Activated T-cell treated with anti-CD3 and anti-CD28 coated beads for 24 hours (primary cell): ENCODE data around the gene PTPN12.
"Not testable (repeated sequence)": the region's sequence is repeated elsewhere in the genome, so short reads cannot be mapped to it uniquely, and the experiment has no call there.

Experiments used
- DNase-seq: peaks from one replicate; pipeline ENCODE4 v3.0.0-alpha.2; 2020; ENCODE audit warnings: low read depth

Gene PTPN12

DNA sequence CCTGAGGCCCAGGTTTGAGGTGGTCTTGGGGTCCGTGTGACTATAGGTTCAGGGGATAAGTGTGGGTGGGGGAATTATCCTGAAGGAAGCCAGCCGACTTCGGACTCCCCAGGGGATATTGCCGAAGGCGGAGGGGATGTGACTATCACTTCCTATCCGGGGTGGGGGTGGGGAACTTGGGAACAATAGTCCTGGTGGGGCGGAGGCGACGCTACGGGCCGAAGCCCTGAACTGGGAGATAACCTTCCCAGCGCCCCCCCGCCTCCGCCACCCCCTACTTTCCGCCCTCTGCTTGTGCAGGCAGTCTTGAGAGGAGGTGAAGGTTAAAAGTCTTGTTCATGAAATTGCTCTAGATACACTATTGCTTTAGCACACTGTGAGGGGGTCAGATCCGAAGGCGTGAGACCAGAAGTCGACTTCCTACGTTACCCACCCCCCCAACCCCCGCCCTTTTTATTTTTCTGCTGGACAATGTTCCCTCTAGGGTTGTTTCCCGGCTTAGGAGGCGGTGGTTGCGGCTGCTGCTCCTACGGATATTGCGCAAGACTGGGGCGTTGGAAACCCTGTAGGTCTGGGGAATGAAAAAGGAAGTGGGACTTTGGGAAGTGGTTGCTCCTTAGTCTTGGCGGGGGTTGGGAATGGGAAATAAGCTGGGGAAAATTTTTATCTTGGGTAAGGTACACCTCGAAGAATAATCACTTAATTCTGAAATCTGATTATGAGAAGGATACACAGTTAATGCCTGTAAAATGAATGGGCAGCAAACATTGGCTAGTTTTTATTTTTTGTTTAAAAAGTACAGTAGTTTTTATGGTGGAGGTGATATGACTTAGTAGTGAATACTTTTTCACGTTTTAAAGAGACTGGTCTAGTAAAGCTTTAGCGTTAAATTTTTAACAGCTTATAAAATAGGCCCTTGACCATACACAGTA is 1.5 kb downstream of the PTPN12 start:
- no peak for DNase-seq

DNA sequence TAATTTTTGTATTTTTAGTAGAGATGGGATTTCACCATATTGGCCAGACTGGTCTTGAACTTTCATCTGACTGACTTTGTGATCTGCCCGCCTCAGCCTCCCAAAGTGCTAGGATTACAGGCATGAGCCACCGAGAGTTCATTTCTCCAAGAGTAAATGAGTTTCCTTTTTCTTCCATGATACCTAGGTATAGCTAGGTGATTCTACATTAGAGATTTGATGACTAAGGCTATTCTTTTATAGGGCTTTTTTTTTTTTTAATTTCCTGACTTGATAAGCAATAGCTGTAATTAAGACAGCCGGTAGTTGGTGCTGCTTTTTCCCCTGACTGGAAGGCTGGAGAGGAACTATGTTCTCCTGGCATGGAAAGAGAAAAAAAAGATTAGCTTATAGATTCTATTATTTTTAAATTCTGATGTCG is 3.3 kb downstream of the PTPN12 start:
- DNase-seq = no peak

DNA sequence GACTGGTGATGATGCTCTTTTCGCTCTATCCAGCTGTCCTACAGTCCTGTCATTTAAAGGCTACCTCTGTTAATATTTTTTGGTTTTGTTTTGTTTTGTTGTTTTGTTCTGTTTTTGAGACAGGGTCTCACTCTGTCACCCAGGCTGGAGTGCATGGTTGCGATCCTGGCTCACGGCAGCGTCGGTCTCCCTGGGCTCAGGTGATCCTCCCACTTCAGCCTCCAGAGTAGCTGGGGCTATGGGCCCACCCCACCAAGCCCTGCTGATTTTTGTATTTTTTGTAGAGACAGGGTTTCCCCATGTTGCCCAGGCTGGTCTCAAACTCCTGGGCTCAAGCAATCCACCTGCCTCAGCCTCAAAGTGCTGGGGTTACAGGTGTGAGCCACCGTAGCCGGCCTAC is 3.9 kb downstream of the PTPN12 start:
- not testable (repeated sequence) for DNase-seq

DNA sequence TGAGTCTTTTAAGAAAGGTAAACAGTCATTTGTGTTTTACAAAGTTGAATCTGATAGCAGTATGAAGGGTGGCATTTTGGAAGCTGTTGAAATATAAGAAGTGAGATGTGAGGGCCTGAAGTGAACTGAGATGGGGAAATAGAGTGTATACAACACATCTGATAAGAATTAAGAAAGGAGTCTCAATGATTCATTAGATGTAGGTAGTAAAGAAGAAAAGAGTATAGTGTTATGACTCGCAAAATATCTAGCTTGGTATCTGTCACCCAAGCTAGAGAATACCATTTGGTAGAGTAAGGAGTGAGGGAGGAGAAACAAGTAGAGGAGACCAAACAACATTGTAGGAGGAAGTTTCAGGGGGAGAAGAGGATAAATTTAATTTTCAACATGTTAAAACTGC is 5.3 kb downstream of the PTPN12 start:
- DNase-seq = no peak

DNA sequence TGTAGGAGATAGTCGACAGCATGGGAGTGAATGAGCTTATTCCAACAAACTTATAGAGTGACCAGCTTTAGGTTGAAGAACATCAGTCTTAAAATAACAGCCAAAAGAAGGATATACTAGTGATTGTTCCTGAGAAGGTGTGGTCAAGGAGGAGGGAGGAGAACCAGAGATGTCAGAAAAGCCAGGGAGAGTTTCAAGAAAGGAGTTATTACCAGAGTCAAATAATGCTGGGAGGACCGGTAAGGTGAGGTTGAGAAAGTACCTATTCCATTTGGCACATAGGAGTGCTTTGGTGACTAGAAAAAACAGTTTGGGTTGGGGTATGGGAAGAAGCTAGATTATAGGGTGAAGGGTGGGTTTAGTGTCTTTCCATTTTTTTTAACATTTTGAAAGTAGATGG is 5.8 kb downstream of the PTPN12 start:
- no peak for DNase-seq

DNA sequence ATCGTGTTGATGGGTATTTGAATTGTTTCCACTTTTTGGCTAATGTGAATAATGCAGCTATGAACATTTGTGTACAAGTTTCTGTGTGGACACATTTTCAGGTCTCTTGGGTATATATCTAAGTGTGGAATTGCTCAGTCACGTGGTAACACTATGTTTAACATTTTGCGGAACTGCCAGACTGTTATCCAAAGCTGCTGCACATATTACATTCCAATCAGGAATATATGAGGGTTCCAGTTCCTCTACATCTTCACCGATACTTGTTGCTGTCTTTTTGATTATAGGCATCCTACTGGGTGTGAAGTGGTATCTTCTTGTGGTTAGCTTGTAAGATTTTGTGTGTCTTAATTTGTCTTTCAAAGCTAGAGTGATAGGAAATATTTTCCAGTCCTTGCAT is 6.8 kb downstream of the PTPN12 start:
- DNase-seq = no peak

DNA sequence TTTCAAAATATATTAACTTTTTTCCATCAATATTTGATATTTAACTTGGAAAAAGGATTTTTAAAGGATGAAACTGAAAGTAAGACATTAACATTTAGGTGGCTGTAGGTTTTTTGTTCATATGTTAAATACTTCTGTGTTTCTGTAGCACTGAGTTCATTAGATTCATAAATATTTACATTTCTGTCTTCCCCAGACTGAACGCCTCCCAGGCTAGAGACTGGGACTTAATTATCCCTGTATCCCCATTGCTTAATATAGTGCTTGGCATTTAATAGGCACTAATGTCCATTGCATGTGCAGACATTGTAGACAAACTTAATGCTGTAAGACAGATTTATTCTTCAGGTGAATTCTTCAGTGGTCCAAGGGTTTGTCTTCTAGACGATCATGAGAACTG is 7.4 kb downstream of the PTPN12 start:
- no peak for DNase-seq

DNA sequence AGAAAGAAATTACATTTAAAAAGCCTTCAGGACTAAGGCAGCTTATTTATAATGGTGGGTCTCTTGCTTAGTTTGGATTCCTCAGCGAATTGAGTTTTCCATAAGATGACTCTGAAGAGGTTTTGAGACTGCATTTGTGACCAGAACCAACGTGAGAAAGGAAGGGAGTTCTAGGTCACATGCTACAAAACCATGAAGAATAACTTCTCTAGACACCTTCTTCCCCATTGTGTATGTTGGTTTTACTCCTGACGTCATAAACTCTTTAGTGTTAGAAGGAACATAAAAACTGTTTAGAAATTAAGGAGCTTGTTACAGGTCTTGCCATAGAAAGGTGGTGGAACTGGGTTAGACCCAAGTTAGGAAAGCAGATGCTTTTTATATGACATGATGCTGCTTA is 11.1 kb downstream of the PTPN12 start:
- no peak for DNase-seq

DNA sequence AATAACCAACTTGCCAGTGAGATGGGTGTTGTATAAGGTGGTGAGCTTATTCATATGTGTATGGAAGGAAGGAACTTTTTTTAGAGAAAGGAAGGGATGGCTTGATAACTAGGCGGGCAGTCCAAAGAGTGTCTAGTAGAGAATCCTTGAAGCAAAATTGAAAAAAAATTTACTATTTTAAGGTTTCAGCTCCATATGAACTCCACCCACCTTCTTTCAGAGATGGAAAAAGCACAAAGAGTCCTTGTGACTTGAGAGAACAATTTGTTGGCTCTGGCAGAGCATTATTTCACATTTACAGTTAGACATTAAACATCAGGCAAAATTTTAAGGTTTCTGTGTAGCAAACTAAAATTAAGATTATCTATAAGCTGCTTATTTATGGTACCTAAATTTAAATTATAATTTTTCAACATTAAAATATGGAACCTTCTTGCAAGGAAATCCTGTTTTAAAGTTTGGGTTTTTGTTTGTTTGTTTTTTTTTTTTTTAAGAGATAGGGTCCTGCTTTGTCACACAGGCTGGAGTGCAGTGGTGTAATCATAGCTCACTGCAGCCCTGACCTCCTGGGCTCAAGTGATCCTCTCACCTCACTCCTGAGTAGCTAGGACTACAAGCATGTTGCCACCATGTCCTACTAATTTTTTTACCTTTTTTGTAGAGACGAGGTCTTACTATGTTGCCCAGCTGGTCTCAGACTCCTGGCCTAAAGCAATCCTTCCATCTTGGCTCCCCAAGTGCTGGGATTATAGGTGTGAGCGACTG is 12.2 kb downstream of the PTPN12 start:
- no peak for DNase-seq

DNA sequence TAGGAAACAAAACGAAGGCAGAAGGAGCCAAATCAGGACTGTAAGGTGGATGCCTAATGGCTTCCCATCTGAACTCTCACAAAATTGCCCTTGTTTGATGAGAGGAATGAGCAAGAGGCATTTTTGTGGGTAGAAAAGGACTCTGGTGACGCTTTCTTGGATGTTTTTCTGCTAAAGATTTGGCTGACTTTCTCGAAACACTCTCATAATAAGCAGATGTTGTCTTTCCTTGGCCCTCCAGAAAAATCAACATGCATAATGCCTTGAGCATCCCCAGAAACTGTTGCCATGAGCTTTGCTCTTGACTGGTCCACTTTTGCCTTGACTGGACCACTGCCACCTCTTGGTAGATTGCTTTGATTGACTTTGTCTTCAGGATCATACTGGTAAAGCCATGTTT is 13.5 kb downstream of the PTPN12 start:
- DNase-seq = no peak

DNA sequence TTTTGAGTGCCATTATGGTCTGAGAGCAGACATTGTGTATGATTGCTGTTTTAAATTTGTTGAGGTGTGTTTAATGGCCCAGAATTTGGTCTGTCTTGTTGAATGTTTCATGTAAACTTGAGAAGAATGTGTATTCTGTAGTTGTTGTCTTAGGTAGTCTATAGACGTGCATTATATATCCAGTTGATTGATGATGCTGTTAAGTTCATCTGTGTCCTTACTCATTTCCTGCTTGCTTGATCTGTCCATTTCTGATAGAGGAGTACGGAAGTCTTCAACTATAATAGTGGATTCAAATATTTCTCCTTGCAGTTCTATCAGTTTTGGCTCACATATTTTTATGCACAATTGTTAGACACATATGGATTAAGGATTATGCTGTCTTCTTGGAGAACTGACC is 16.0 kb downstream of the PTPN12 start:
- no peak for DNase-seq

DNA sequence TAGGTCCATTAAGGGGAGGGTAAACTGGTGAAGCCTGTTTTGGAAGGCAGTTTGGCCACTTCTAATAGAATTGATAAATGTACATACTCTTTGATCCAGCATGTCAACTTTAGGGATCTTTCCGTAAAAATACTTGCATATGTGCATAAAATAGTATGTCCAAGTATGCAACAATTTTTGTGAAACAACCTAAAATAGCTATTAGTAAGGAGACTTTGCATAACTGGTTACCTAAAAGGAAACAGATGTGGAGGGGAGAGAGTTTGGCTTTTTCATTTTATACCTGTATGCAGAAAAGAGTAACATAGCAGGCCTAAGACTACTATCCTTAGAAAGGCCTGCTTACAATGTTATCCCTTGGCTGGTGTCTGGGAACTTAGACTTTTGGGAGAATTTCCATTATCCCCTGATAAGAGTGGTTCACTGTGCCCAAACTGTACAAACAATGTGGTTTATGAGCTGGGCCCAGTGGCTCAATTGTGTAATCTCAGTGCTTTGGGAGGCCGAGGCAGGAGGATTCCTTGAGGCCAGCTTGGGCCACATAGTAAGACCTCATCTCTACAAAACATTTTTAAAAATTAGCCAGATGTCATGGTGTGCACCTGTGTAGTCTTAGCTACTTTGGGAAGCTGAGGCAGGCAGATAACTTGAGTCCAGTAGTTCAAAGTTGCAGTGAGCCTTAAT is 21.3 kb downstream of the PTPN12 start:
- DNase-seq = no peak

DNA sequence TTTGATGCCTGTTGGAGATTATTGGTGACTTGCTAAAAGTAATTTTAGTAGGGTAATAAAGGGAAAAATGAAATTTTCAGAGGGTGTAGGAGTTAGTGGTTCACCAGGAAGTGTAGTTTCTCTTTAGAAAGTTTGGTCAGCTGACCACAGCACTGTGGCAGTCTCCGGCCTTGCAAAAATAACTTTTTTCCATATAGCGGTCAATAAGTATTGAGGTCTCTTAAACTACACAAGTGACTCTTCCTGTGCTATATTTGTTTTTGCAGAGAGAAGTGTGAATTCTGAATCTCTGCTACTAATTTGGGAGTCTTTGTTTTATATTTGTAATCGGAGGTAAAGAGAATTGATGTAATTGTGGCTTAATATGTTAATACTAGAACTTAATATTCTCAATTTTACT is 24.3 kb downstream of the PTPN12 start:
- no peak for DNase-seq

DNA sequence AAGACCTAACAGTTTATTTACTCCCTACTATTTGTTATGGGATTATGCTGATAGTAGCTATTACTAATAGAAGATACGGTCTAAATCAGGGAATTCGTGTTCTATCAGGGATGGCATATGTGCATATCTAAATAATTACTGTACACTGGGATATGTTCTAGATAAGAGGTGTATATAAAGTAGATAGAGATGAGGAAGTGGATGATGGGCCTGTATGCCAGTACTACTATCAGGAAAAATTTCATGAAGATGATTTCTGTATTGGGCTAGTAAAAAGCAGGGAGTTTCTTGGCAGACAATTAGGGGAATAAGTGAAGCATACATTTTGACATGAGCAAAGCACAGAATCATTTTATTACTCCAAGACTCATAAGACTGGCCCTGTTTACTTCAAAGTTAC is 26.2 kb downstream of the PTPN12 start:
- no peak for DNase-seq

DNA sequence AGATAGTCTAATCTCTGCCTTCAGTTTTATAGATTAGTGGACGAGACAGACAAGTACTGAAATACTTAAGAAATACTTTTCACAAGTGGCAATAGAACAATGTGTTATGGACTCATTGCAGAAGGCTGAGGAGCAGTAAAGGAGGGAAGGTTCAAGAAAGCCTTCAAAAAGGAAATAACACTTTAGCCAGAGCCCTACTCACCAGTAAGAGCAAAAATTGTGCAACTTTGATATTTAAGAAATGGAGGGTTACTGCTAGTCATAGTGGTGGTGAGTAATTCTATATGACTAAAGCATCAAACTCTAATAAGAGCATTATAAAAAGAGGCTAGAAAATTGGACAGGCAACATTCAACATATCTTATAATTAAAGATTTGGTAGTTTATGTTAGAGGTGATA is 28.8 kb downstream of the PTPN12 start:
- DNase-seq = no peak

DNA sequence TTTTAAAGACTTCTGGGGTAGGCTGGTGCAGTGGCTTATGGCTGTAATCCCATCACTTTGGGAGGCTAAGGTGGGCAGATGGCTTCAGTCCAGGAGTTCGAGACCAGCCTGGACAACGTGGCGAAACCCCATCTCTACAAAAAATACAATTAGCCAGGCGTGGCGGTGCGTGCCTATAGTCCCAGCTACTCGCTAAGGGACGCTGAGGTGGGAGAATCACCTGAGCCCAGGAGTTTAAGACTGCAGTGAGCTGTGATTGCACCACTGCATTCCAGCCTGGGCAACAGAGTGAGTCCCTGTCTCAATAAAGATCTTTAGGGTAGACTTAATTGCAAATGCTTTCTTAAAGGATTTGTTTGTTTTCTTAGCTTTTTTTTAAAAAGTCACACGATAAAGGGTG is 29.3 kb downstream of the PTPN12 start:
- DNase-seq = no peak

DNA sequence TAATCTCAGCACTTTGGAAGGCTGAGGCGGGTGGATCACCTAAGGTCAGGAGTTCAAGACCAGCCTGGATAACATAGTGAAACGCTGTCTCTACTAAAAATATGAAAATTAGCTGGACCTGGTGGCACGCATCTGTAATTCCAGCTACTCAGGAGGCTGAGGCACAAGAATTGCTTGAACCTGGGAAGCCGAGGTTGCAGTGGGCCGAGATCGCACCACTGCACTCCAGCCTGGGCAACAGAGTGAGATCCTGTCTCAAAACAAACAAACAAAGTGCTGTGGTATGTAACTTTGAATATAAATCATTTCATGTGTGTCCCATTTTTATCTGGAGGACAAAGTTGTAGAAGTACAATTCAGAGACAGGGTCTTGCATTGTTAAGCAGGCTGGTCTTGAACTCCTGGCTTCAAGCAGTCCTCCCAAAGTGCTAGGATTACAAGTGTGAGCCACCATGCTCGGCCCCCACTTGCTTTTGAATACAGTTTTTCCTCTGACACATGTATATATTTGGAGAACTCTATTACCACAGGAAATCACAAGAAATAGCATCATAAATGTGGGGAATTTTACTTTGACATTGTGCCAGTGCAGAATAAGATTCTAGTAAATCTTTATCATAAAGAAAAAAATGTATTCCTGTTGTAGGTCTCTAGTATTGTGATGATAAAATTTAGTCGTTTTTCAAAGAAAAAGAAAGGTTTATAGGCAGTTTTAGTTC is 32.6 kb downstream of the PTPN12 start:
- DNase-seq = no peak

DNA sequence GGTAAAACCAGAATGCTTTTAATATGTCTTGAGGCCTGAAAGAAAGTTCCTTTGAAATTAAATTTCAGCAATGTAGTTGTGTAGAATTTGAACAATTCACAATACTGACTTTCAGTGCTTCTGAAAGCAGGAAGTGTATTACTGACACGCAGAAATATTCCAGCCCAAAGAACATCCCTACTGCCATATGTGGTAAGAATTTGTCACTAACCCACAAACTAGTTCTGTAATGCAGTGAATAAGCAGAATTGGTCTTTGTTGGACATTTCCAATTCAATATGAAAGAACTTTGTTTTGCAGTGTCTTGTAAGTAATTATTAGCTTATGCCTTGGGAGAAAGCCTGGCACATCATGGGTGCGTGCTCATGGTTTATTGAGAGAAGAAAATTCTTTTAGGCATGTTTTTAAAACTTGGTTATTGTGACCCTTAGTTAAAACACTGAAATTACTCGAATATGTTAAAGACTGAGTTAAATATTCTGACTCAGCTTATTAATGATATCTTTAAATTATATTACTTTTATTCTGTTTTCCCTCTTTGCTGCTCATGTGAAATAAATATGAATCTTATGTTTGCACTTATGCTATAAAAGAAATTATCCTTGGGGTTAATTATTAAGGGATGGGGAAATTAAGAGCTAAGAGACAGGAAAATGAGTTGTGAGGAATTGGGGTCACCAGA is 33.4 kb downstream of the PTPN12 start:
- no peak for DNase-seq

DNA sequence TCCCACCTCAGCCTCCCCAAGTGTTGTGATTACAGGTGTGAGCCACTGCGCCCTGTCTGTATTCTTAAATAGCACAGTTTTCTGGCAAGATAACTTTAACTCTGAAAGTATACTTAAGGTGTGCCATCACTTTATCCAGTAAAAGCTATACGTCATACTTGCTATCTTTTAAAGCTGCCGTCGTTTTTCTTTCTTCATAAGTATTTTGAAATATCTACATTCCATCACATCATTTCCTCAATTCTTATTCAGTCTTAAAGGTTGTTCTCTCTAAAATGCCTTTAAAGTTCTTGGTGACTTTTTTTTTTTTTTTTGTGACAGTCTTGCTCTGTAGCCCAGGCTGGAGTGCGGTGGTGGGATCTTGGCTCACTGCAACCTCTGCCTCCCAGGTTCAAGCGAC is 34.7 kb downstream of the PTPN12 start:
- no peak for DNase-seq

DNA sequence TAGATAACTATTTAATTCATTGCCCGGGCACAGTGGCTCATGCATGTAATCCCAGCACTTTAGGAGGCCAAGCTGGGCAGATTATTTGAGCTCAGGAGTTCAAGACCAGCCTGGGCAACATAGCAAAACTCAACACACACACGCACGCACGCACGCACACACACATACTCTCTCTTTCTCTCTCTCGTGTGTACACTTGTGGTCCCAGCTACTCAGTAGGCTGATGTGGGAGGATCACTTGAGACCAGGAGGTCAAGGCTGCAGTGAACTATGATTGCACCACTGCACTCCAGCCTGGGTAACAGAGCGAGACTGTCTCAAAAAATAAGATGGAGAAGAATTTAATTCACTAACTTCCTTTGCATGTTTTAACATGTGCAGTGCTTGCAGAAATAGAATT is 38.1 kb downstream of the PTPN12 start:
- no peak for DNase-seq

DNA sequence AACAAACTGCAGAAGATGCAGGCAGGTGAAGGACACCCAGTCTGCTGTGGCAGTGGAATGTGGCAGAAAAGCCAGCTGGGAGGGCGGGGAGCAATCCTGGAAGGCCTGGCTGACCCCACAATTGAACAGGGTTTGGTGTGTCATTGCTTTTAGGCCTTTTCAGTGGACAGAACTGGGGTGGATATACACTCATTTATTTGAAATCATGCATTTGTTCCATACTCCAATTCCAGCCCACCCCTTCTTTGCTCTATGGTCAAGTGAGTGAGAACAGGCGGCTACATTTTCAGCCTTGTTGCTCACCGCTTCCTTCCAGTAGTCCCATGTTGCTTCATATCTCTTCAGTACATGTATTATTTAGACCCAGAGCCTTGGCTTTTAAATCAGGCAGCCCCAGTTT is 39.8 kb downstream of the PTPN12 start:
- DNase-seq = no peak

DNA sequence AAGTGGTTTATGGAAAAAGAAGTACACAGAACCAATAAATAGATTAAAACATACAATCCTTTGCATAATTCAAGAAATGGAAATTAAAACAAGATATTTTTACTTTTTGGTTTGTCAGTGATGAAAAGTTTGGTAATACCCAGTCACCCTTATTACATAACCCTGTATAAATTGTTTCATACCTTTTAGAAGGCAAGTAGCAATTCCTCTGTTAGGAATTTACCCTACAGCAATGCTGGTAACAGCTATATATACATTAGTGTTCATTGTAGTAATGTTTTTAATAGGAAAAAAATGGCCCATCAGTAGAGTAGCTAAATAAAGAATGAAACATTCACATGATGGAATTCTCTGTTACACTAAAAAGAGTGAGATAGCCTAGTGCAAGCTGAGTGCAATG is 42.7 kb downstream of the PTPN12 start:
- DNase-seq = no peak
